K562 (cell line): ENCODE results near the gene CRLF3. TPM values are rescaled to one million over a fixed set of nuclear protein-coding genes. Genes with fewer than 3 reads are reported as not detected.

ENCODE experiments used
- BRD4 ChIP-seq: fragments of 200-600 bp; sonication (generic); IDR thresholded peaks from 2 replicates; pipeline ENCODE4 v1.6.1; 2017; ENCODE audit warnings: inconsistent platforms
- CBFB ChIP-seq: sonication (generic); formaldehyde crosslinking; IDR thresholded peaks from 2 replicates; pipeline ENCODE4 v1.4.0; 2020; ENCODE audit warnings: mild to moderate bottlenecking, missing genetic modification reagents
- CHD1 ChIP-seq: fragments of 200-600 bp; sonication (generic); IDR thresholded peaks from one replicate; pipeline ENCODE4 v1.6.1; 2012; ENCODE audit warnings: mild to moderate bottlenecking, moderate library complexity, low read length, inconsistent platforms
- CREBBP ChIP-seq: IDR thresholded peaks from one replicate; pipeline ENCODE4 v1.6.1; 2012; ENCODE audit warnings: low read depth, mild to moderate bottlenecking, control low read depth, inconsistent platforms, low read length
- DMBX1 ChIP-seq: fragments of 250-450 bp; sonication (Bioruptor Pico); IDR thresholded peaks from 2 replicates; pipeline ENCODE4 v1.8.0; 2022; ENCODE audit warnings: inconsistent platforms, mild to moderate bottlenecking, moderate library complexity, borderline replicate concordance
- HEY1 ChIP-seq: fragments of 250-450 bp; sonication (Bioruptor Pico); IDR thresholded peaks from 2 replicates; pipeline ENCODE4 v1.5.0; 2020; ENCODE audit warnings: mild to moderate bottlenecking, moderate library complexity, borderline replicate concordance
- HIVEP1 ChIP-seq: fragments of 250-450 bp; sonication (Bioruptor Pico); IDR thresholded peaks from 2 replicates; pipeline ENCODE4 v1.4.0; 2020; ENCODE audit warnings: mild to moderate bottlenecking
- NFXL1 ChIP-seq: fragments of 450-650 bp; formaldehyde crosslinking; IDR thresholded peaks from 2 replicates; pipeline ENCODE4 v1.4.0; 2021; ENCODE audit warnings: mild to moderate bottlenecking
- PHB ChIP-seq: fragments of 250-450 bp; sonication (Bioruptor Pico); IDR thresholded peaks from 2 replicates; pipeline ENCODE4 v1.5.0; 2021
- RBBP5 ChIP-seq: fragments of 200-600 bp; sonication (generic); IDR thresholded peaks from 2 replicates; pipeline ENCODE4 v1.6.1; 2012; ENCODE audit warnings: borderline replicate concordance, mild to moderate bottlenecking, low read length, control low read depth, inconsistent platforms; ENCODE audit not compliant: insufficient read depth, poor library complexity, severe bottlenecking
- STAT5B ChIP-seq: fragments of 250-450 bp; sonication (Bioruptor Pico); IDR thresholded peaks from 2 replicates; pipeline ENCODE4 v1.8.0; 2021; ENCODE audit warnings: mild to moderate bottlenecking, inconsistent platforms
- TAF1 ChIP-seq: IDR thresholded peaks from 2 replicates; pipeline ENCODE4 v1.6.1; 2011; ENCODE audit warnings: mild to moderate bottlenecking, low read length, moderate library complexity; ENCODE audit not compliant: insufficient read depth, control insufficient read depth, severe bottlenecking; ENCODE audit errors: extremely low read depth
- XRCC5 ChIP-seq: fragments of 200-400 bp; formaldehyde crosslinking; IDR thresholded peaks from 2 replicates; pipeline ENCODE4 v1.6.1; 2017; ENCODE audit warnings: low read depth, mild to moderate bottlenecking, low read length
- ZFPM2 ChIP-seq: fragments of 250-450 bp; sonication (Bioruptor Pico); IDR thresholded peaks from 2 replicates; pipeline ENCODE4 v1.5.1; 2022; ENCODE audit warnings: mild to moderate bottlenecking
- ZKSCAN1 ChIP-seq: fragments of 150-350 bp; IDR thresholded peaks from 2 replicates; pipeline ENCODE4 v1.6.1; 2016; ENCODE audit warnings: low read depth, low read length
- ZNF316 ChIP-seq: fragments of 450-650 bp; IDR thresholded peaks from 2 replicates; pipeline ENCODE4 v1.6.1; 2016
- ZNF507 ChIP-seq: conservative IDR thresholded peaks from 2 replicates; pipeline ENCODE4 v1.6.1; 2017; ENCODE audit warnings: missing genetic modification characterization, missing compliant biosample characterization
- ZNF785 ChIP-seq: fragments of 250-450 bp; sonication (Bioruptor Pico); IDR thresholded peaks from 2 replicates; pipeline ENCODE4 v1.4.0; 2020; ENCODE audit warnings: mild to moderate bottlenecking
- ZNF830 ChIP-seq: fragments of 250-450 bp; sonication (Bioruptor Pico); IDR thresholded peaks from 2 replicates; pipeline ENCODE4 v1.5.0; 2021; ENCODE audit warnings: mild to moderate bottlenecking
- polyA plus RNA-seq, 8 experiments: library from polyadenylated mRNA; depleted of rRNA in 4 of 8; stranded (reverse) in 5 of 8; unstranded in 3 of 8; fragments of >200 nt; fragmentation: Nextera tagmentation in 2 of 8; fragmentation: Illumina TruSeq in 1 of 8; extraction: Ambion mirVana in 2 of 8; extraction: Trizol in 1 of 8; gene quantifications; 2 replicates each; pipeline versions ENCODE4 v1.2.1 to v1.2.3, GENCODE V29; 2011 to 2014; ENCODE audit warnings: inconsistent platforms in 1 of 8, missing spikeins in 1 of 8
- total RNA-seq, 7 experiments: library from RNA; depleted of rRNA in 6 of 7; stranded (reverse); fragments of >200 nt in 6 of 7; fragmentation: Illumina TruSeq in 2 of 7; extraction: Trizol in 2 of 7; gene quantifications; 2 replicates each; pipeline versions ENCODE4 v1.2.1 to v1.2.3, GENCODE V29; 2011 to 2021; ENCODE audit warnings: low replicate concordance in 1 of 7
- TF ChIP-seq, protein P1 (sequence below), 2 experiments: fragments of 450-650 bp; conservative IDR thresholded peaks; 2 replicates each; pipeline ENCODE4 v1.6.1; 2017; ENCODE audit warnings: mild to moderate bottlenecking in 2 of 2, moderate library complexity in 2 of 2
- TF ChIP-seq, protein P2 (sequence below): IDR thresholded peaks from 3 replicates; pipeline ENCODE4 v1.6.1; 2011; ENCODE audit warnings: borderline replicate concordance, mild to moderate bottlenecking, moderate library complexity; ENCODE audit not compliant: insufficient read length; ENCODE audit errors: extremely low read depth
- TF ChIP-seq, protein P3 (sequence below), 3 experiments: IDR thresholded peaks in 2 of 3; conservative IDR thresholded peaks in 1 of 3; 2 replicates each; pipeline ENCODE4 v1.5.1; 2011 to 2012; ENCODE audit warnings: low read length in 3 of 3, mild to moderate bottlenecking in 3 of 3, control low read depth in 2 of 3, improper control_type of control experiment in 1 of 3, inconsistent platforms in 1 of 3, low read depth in 1 of 3, mixed read lengths in 1 of 3, moderate library complexity in 1 of 3; ENCODE audit not compliant: insufficient read depth in 2 of 3

Gene CRLF3
- total and polyA plus RNA-seq, 9 of the 15 experiments (the other 6 are each of a cell fraction or from before 2014, with no cell fraction given), result 13.2 to 55.9 (median 29.8) TPM

DNA sequence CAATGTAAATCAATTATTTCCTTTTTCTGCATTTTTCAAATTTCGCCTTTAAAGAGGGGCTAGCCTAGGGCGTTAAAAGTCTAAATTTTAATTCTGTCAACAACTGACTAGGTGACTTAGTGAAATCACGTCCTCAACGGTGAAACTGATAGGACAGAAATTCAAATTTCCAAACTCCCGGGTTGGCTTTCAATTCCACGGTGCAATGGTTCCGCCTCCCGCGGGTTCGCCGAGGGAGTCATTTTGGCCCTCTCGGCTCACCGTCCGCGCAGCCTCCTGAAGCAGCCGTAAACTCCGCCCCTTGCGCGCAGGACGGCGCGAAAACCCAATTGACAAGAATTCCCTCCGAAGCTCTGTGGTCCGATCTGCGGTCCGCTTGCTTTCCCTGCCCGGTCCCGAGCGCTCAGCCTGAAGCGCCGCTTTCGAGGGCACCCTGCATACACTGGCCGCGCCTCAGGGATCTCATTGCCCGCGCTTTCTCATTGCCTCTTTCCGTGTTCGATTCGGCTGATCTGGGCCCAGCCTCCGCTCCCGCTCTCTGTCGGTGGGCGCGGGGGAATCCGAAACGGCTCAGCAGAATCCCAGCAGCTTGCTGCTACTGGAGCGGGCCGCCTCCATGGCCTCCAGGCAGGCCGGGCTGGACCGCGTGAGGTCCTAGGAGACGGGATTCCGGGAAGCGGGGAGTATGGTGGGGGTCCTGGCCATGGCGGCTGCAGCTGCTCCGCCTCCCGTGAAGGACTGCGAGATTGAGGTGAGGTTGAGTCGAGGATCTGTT lies 7.4 kb upstream of the CRLF3 start, which contains the start of gene ATAD5 (continued):
- TF ChIP-seq, protein P1, sequence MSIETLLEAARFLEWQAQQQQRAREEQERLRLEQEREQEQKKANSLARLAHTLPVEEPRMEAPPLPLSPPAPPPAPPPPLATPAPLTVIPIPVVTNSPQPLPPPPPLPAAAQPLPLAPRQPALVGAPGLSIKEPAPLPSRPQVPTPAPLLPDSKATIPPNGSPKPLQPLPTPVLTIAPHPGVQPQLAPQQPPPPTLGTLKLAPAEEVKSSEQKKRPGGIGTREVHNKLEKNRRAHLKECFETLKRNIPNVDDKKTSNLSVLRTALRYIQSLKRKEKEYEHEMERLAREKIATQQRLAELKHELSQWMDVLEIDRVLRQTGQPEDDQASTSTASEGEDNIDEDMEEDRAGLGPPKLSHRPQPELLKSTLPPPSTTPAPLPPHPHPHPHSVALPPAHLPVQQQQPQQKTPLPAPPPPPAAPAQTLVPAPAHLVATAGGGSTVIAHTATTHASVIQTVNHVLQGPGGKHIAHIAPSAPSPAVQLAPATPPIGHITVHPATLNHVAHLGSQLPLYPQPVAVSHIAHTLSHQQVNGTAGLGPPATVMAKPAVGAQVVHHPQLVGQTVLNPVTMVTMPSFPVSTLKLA (conservative IDR thresholded peaks at IDR 0.05), result peak; percentile 36 to 60; a peak in 2 of 4 replicates
- TF ChIP-seq TAF1 (peak; percentile 73), RBBP5 (peak; percentile 87), ZNF785 (CRISPR knock-in tag) (no peak), ZNF830 (CRISPR knock-in tag) (no peak), CHD1 (no peak), ZNF507 (tag) (no peak), NFXL1 (no peak), BRD4 (no peak), HIVEP1 (CRISPR knock-in tag) (no peak), ZKSCAN1 (0 out of 2 replicates have a peak, but pooled peaks have one; percentile 53), PHB (no peak), CBFB (no peak), STAT5B (CRISPR knock-in tag) (no peak), CREBBP (no peak), DMBX1 (CRISPR knock-in tag) (no peak), ZFPM2 (CRISPR knock-in tag) (no peak), ZNF316 (no peak; the same call in 1 of the 2 replicates), XRCC5 (peak; percentile 72; the same call in 1 of the 2 replicates), HEY1 (CRISPR knock-in tag) (no peak)
- TF ChIP-seq, protein P2, sequence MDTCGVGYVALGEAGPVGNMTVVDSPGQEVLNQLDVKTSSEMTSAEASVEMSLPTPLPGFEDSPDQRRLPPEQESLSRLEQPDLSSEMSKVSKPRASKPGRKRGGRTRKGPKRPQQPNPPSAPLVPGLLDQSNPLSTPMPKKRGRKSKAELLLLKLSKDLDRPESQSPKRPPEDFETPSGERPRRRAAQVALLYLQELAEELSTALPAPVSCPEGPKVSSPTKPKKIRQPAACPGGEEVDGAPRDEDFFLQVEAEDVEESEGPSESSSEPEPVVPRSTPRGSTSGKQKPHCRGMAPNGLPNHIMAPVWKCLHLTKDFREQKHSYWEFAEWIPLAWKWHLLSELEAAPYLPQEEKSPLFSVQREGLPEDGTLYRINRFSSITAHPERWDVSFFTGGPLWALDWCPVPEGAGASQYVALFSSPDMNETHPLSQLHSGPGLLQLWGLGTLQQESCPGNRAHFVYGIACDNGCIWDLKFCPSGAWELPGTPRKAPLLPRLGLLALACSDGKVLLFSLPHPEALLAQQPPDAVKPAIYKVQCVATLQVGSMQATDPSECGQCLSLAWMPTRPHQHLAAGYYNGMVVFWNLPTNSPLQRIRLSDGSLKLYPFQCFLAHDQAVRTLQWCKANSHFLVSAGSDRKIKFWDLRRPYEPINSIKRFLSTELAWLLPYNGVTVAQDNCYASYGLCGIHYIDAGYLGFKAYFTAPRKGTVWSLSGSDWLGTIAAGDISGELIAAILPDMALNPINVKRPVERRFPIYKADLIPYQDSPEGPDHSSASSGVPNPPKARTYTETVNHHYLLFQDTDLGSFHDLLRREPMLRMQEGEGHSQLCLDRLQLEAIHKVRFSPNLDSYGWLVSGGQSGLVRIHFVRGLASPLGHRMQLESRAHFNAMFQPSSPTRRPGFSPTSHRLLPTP, result no peak
- TF ChIP-seq, protein P3, sequence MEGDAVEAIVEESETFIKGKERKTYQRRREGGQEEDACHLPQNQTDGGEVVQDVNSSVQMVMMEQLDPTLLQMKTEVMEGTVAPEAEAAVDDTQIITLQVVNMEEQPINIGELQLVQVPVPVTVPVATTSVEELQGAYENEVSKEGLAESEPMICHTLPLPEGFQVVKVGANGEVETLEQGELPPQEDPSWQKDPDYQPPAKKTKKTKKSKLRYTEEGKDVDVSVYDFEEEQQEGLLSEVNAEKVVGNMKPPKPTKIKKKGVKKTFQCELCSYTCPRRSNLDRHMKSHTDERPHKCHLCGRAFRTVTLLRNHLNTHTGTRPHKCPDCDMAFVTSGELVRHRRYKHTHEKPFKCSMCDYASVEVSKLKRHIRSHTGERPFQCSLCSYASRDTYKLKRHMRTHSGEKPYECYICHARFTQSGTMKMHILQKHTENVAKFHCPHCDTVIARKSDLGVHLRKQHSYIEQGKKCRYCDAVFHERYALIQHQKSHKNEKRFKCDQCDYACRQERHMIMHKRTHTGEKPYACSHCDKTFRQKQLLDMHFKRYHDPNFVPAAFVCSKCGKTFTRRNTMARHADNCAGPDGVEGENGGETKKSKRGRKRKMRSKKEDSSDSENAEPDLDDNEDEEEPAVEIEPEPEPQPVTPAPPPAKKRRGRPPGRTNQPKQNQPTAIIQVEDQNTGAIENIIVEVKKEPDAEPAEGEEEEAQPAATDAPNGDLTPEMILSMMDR (IDR thresholded peaks at IDR 0.05 in 2 of 3, conservative IDR thresholded peaks at IDR 0.05 in 1 of 3; ENCODE audit: insufficient read depth in 2 of 3, low read depth in 1 of 3, low read length in 3 of 3), result no peak
